ENCODE measurements around the gene KCNQ2.

The KCNQ2 gene

DNA sequence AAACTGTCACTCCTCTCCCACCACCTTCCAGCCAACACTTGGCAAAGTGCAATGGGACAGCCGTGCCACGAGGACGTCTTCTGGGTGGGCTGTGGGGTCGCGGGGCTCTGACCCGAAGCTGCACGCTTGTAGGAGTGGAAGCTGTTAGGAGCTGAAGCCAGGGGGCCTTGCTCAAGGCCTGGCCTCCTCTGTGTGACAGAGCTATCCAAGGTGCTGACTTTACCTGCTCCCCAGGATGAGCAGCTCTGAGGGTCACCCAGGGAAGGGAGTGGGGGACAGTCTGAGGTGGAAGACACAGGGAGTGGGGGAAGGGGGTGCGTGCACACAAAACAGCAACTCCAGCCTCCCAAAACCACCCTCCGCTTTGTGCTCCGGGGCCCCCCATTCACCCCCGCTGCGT is 93.8 kb downstream of the KCNQ2 start:
- H2AFZ ChIP-seq (ENCODE audit: low read length, unreplicated experiment): no peak overlapping the region
- no peak overlapping the region for H3K4me3 ChIP-seq (ENCODE audit: low read depth, low read length)
- no peaks in the 10 kb centered on the region for H3K79me2 ChIP-seq (ENCODE audit: control insufficient read depth, insufficient read depth, low read length, unreplicated experiment)
- no peaks in the 10 kb centered on the region for H3K4me1 ChIP-seq (ENCODE audit: control insufficient read depth, insufficient read depth, low read length, unreplicated experiment)
- H3K27me3 ChIP-seq (ENCODE audit: insufficient read depth, low read length): peaks cover 36% of the 10 kb centered on the region
- no peak overlapping the region for H3K27ac ChIP-seq (ENCODE audit: low read depth, low read length)
- H3K36me3 ChIP-seq (ENCODE audit: insufficient read depth, low read length): no peaks in the 10 kb centered on the region

GRCh38 chr20:63377951-63378381 is 94.5 kb downstream of the KCNQ2 start:
- Histone ChIP-seq H3K4me3 (ENCODE audit: low read depth, low read length) (no peak overlapping the region), H3K36me3 (ENCODE audit: insufficient read depth, low read length) (no peaks in the 10 kb centered on the region), H3K4me1 (ENCODE audit: control insufficient read depth, insufficient read depth, low read length, unreplicated experiment) (no peaks in the 10 kb centered on the region), H3K27ac (ENCODE audit: low read depth, low read length) (no peak overlapping the region), H2AFZ (ENCODE audit: low read length, unreplicated experiment) (no peak overlapping the region), H3K27me3 (ENCODE audit: insufficient read depth, low read length) (peaks cover 39% of the 10 kb centered on the region), H3K79me2 (ENCODE audit: control insufficient read depth, insufficient read depth, low read length, unreplicated experiment) (no peaks in the 10 kb centered on the region)

GRCh38 chr20:63377256-63377941 is 95.1 kb downstream of the KCNQ2 start:
- H3K36me3 ChIP-seq (ENCODE audit: insufficient read depth, low read length): no peaks in the 10 kb centered on the region
- no peaks in the 10 kb centered on the region for H3K4me1 ChIP-seq (ENCODE audit: control insufficient read depth, insufficient read depth, low read length, unreplicated experiment)
- H3K4me3 ChIP-seq (ENCODE audit: low read depth, low read length): no peak overlapping the region
- H3K27me3 ChIP-seq (ENCODE audit: insufficient read depth, low read length): peaks cover 44% of the 10 kb centered on the region
- H2AFZ ChIP-seq (ENCODE audit: low read length, unreplicated experiment): no peak overlapping the region
- no peak overlapping the region for H3K27ac ChIP-seq (ENCODE audit: low read depth, low read length)
- H3K79me2 ChIP-seq (ENCODE audit: control insufficient read depth, insufficient read depth, low read length, unreplicated experiment): no peaks in the 10 kb centered on the region

DNA sequence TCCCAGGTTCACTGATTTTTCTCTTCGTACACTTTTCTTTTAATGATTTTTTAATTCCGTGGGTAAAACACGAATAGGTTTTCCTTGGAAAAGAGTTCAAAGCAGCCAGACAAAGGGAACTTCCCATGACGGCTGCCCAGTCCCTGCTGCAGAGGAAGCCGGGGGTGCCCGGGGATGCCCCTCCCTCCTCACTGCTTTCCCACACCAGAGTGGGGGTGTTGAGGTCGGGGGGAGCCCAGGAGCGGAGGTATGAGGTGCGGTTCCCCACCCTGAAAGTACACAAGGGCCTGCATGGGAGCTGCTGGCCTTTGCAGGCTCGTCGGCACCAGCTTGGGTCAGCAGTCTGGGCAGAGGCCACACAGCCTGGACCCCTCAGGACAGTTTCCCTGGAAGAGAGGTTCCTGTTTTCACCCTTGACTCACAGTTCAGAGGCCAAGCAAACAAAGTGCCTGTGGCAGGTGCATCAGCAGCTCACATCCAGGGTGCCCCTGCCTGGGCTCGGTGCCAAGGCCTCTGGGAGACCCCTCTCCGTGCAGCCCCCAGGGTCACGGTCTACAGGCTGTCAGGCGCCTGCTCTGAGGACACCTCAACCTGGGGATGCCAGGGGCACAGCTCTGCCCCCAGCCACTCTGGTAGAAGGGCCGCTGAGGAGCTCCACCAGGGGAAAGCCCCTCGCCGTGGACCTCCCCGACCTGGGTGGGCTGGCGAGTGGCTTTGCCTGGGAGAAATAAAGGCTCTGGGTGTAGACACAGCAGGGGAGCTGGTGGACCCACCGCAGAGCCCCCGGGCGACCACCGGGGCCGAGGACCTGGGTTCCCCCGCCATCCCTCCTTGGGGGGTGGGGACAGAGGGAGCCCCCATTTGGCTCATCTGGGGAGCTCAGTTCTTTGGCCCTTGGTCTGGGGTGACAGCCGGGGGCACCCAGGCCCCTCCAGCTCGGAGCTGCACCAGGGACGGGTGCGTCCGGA is 95.9 kb downstream of the KCNQ2 start:
- no peak overlapping the region for H3K27ac ChIP-seq (ENCODE audit: low read depth, low read length)
- H3K27me3 ChIP-seq (ENCODE audit: insufficient read depth, low read length): peaks cover 49% of the 10 kb centered on the region
- no peaks in the 10 kb centered on the region for H3K79me2 ChIP-seq (ENCODE audit: control insufficient read depth, insufficient read depth, low read length, unreplicated experiment)
- no peak overlapping the region for H3K4me3 ChIP-seq (ENCODE audit: low read depth, low read length)
- no peak overlapping the region for H2AFZ ChIP-seq (ENCODE audit: low read length, unreplicated experiment)
- no peaks in the 10 kb centered on the region for H3K36me3 ChIP-seq (ENCODE audit: insufficient read depth, low read length)
- no peaks in the 10 kb centered on the region for H3K4me1 ChIP-seq (ENCODE audit: control insufficient read depth, insufficient read depth, low read length, unreplicated experiment)

- Histone ChIP-seq H3K4me1 (ENCODE audit: control insufficient read depth, insufficient read depth, low read length, unreplicated experiment) (no peaks in the 10 kb centered on the region), H3K4me3 (ENCODE audit: low read depth, low read length) (no peak overlapping the region), H3K27ac (ENCODE audit: low read depth, low read length) (no peak overlapping the region), H2AFZ (ENCODE audit: low read length, unreplicated experiment) (no peak overlapping the region), H3K27me3 (ENCODE audit: insufficient read depth, low read length) (peaks cover 57% of the 10 kb centered on the region), H3K36me3 (ENCODE audit: insufficient read depth, low read length) (no peaks in the 10 kb centered on the region), H3K79me2 (ENCODE audit: control insufficient read depth, insufficient read depth, low read length, unreplicated experiment) (no peaks in the 10 kb centered on the region)
Observed at GRCh38 chr20:63375438-63375837, 97.0 kb downstream of the KCNQ2 start.

GRCh38 chr20:63374504-63374903 is 98.0 kb downstream of the KCNQ2 start:
- Histone ChIP-seq H3K4me1 (ENCODE audit: control insufficient read depth, insufficient read depth, low read length, unreplicated experiment) (no peaks in the 10 kb centered on the region), H3K27ac (ENCODE audit: low read depth, low read length) (no peak overlapping the region), H3K79me2 (ENCODE audit: control insufficient read depth, insufficient read depth, low read length, unreplicated experiment) (no peaks in the 10 kb centered on the region), H3K27me3 (ENCODE audit: insufficient read depth, low read length) (peaks cover 60% of the 10 kb centered on the region), H3K36me3 (ENCODE audit: insufficient read depth, low read length) (no peaks in the 10 kb centered on the region), H3K4me3 (ENCODE audit: low read depth, low read length) (no peak overlapping the region), H2AFZ (ENCODE audit: low read length, unreplicated experiment) (no peak overlapping the region)

DNA sequence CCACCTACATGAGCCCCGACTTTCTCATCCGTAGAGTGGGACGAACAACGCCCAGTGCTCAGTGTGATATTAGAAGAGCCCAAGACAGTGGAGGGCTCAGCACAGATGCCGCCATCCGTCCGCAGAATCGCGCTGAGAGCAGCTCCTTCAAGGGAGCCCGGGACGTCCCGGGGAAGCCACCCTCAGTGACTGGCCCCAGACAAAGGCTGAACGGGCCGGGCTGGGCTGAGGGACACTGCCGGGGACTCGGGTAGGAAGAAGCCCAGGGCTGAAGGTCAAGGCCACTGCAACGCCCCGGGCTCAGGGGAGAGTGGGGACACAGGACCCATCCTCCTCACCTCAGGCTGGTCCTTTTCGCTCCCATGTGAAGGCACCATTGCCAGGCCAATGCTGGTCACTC is 98.5 kb downstream of the KCNQ2 start:
- Histone ChIP-seq H3K79me2 (ENCODE audit: control insufficient read depth, insufficient read depth, low read length, unreplicated experiment) (no peaks in the 10 kb centered on the region), H3K4me1 (ENCODE audit: control insufficient read depth, insufficient read depth, low read length, unreplicated experiment) (no peaks in the 10 kb centered on the region), H3K4me3 (ENCODE audit: low read depth, low read length) (no peak overlapping the region), H3K27me3 (ENCODE audit: insufficient read depth, low read length) (peaks cover 61% of the 10 kb centered on the region), H2AFZ (ENCODE audit: low read length, unreplicated experiment) (no peak overlapping the region), H3K27ac (ENCODE audit: low read depth, low read length) (no peak overlapping the region), H3K36me3 (ENCODE audit: insufficient read depth, low read length) (no peaks in the 10 kb centered on the region)

- Histone ChIP-seq H3K27me3 (ENCODE audit: insufficient read depth, low read length) (peaks cover 61% of the 10 kb centered on the region), H3K4me1 (ENCODE audit: control insufficient read depth, insufficient read depth, low read length, unreplicated experiment) (no peaks in the 10 kb centered on the region), H3K4me3 (ENCODE audit: low read depth, low read length) (no peak overlapping the region)
Observed at GRCh38 chr20:63372971-63373885, 99.2 kb downstream of the KCNQ2 start.

GRCh38 chr20:63371291-63371865 is 101.1 kb downstream of the KCNQ2 start:
- Histone ChIP-seq H3K27me3 (ENCODE audit: insufficient read depth, low read length) (peaks cover 47% of the 10 kb centered on the region), H3K4me1 (ENCODE audit: control insufficient read depth, insufficient read depth, low read length, unreplicated experiment) (no peaks in the 10 kb centered on the region), H3K36me3 (ENCODE audit: insufficient read depth, low read length) (no peaks in the 10 kb centered on the region), H2AFZ (ENCODE audit: low read length, unreplicated experiment) (no peak overlapping the region), H3K27ac (ENCODE audit: low read depth, low read length) (no peak overlapping the region), H3K4me3 (ENCODE audit: low read depth, low read length) (no peak overlapping the region), H3K79me2 (ENCODE audit: control insufficient read depth, insufficient read depth, low read length, unreplicated experiment) (no peaks in the 10 kb centered on the region)

More at GRCh38 chr20:63372971-63373885, 99.2 kb downstream of the KCNQ2 start:
- Histone ChIP-seq H3K36me3 (ENCODE audit: insufficient read depth, low read length) (no peaks in the 10 kb centered on the region), H2AFZ (ENCODE audit: low read length, unreplicated experiment) (no peak overlapping the region), H3K27ac (ENCODE audit: low read depth, low read length) (no peak overlapping the region), H3K79me2 (ENCODE audit: control insufficient read depth, insufficient read depth, low read length, unreplicated experiment) (no peaks in the 10 kb centered on the region)

DNA sequence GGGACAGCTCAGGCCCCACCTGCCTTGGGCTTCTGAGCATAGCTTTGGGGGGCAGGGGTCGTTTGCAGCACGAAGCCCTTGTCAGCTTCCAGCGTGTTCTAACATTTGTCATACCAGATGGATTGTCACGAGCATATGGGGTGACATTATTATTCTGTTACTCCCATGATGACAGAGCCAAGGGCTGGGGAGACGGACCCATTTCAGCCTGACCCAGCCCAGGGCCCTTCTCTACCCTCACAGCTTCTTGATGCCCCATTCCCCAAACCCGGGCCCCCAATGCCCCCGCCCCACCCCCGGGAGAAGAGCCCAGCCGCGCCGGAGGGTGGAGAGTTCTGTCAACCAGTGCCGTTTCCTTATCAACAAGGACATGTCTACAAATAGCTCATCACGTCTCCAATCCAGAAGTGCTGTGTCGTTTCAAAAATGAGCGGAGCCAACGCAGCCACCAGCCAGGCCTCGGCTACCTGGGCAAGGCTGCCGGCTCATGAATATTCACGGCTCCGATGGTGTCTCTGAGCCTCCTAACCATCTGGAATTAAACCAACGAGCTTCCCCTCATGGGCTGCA is 101.8 kb downstream of the KCNQ2 start:
- Histone ChIP-seq H3K4me3 (ENCODE audit: low read depth, low read length) (no peak overlapping the region), H3K79me2 (ENCODE audit: control insufficient read depth, insufficient read depth, low read length, unreplicated experiment) (no peaks in the 10 kb centered on the region), H2AFZ (ENCODE audit: low read length, unreplicated experiment) (no peak overlapping the region), H3K27ac (ENCODE audit: low read depth, low read length) (no peak overlapping the region), H3K27me3 (ENCODE audit: insufficient read depth, low read length) (peaks cover 43% of the 10 kb centered on the region), H3K36me3 (ENCODE audit: insufficient read depth, low read length) (no peaks in the 10 kb centered on the region), H3K4me1 (ENCODE audit: control insufficient read depth, insufficient read depth, low read length, unreplicated experiment) (no peaks in the 10 kb centered on the region)
